Natural killer cell (primary cell): ENCODE results near the gene ENSA. TPM values are rescaled to one million over a fixed set of nuclear protein-coding genes. Genes with fewer than 3 reads are reported as not detected.

Experiments
- ATAC-seq, 3 donors: fragments of 150-1000 bp in 2 of 3; fragments of 200-7000 bp in 1 of 3; cut with Tn5 transposase; 1 replicate in 1 of 3; 2 replicates in 2 of 3; pipeline ENCODE4 v1.10.0; 2021; ENCODE audit warnings: mild to moderate bottlenecking in 2 of 3, moderate library complexity in 2 of 3
- DNase-seq, 2 donors: peaks; one replicate each; pipeline versions ENCODE4 v3.0.0 to v3.0.0-alpha.2; 2013 to 2021; ENCODE audit warnings: mixed read lengths in 1 of 2
- H3K27ac ChIP-seq: one replicate; pipeline ENCODE4 v1.5.1; 2013; ENCODE audit warnings: mild to moderate bottlenecking, low read length
- H3K27me3 ChIP-seq: one replicate; pipeline ENCODE4 v1.6.1; 2013; ENCODE audit warnings: low read length; ENCODE audit not compliant: control insufficient read depth, insufficient read depth
- H3K36me3 ChIP-seq: one replicate; pipeline ENCODE4 v1.6.1; 2013; ENCODE audit warnings: low read length; ENCODE audit not compliant: control insufficient read depth, insufficient read depth
- H3K4me1 ChIP-seq: one replicate; pipeline ENCODE4 v1.6.1; 2013; ENCODE audit warnings: low read length; ENCODE audit not compliant: control insufficient read depth, insufficient read depth
- H3K4me3 ChIP-seq: one replicate; pipeline ENCODE4 v1.5.1; 2013; ENCODE audit warnings: low read length
- H3K9me3 ChIP-seq: one replicate; pipeline ENCODE4 v1.6.1; 2013; ENCODE audit warnings: low read length; ENCODE audit not compliant: control insufficient read depth, insufficient read depth
- H3K27ac Mint-ChIP-seq, 2 donors: one replicate each; pipeline ENCODE4 v1.8.0; 2022; ENCODE audit warnings: mild to moderate bottlenecking in 2 of 2, mixed read lengths in 2 of 2, moderate library complexity in 1 of 2
- H3K27me3 Mint-ChIP-seq, 2 donors: one replicate each; pipeline ENCODE4 v1.8.0; 2022; ENCODE audit warnings: low read depth in 2 of 2, mixed read lengths in 2 of 2
- H3K36me3 Mint-ChIP-seq: one replicate; pipeline ENCODE4 v1.8.0; 2022; ENCODE audit warnings: mixed read lengths
- H3K4me1 Mint-ChIP-seq, 2 donors: one replicate each; pipeline ENCODE4 v1.8.0; 2022; ENCODE audit warnings: mixed read lengths in 2 of 2
- H3K4me3 Mint-ChIP-seq: one replicate; pipeline ENCODE4 v1.8.0; 2022; ENCODE audit warnings: mild to moderate bottlenecking, moderate library complexity, mixed read lengths
- H3K9me3 Mint-ChIP-seq, 2 donors: one replicate each; pipeline ENCODE4 v1.8.0; 2022; ENCODE audit warnings: mixed read lengths in 2 of 2
- WGBS: methylation state at CpG from one replicate; pipeline ENCODE4 v1.1.7; 2013; ENCODE audit warnings: missing lambda C conversion rate; ENCODE audit not compliant: insufficient coverage; 5-methylcytosine and 5-hydroxymethylcytosine counted together
- intact Hi-C: fragments of 100-400 bp; cut with micrococcal nuclease; formaldehyde crosslinking; loops from one replicate; pipeline ENCODE4 v1.14.2; 2022
- total RNA-seq, 4 donors: library from RNA; stranded (reverse); fragments of 120-200 nt in 1 of 4; gene quantifications; one replicate each; pipeline versions ENCODE4 v1.2.3 to v1.2.4, GENCODE V29; 2013 to 2022
- TF ChIP-seq, protein P1 (sequence below): fragments of 200-600 bp; IDR thresholded peaks from one replicate; pipeline ENCODE4 v1.8.0; 2022; ENCODE audit warnings: antibody characterized with exemption

Gene ENSA
- total RNA-seq, 3 donors from 2014 or later (not counting 1 experiment from before 2014, with no cell fraction given), result 185 to 228 (median 220) TPM

DNA sequence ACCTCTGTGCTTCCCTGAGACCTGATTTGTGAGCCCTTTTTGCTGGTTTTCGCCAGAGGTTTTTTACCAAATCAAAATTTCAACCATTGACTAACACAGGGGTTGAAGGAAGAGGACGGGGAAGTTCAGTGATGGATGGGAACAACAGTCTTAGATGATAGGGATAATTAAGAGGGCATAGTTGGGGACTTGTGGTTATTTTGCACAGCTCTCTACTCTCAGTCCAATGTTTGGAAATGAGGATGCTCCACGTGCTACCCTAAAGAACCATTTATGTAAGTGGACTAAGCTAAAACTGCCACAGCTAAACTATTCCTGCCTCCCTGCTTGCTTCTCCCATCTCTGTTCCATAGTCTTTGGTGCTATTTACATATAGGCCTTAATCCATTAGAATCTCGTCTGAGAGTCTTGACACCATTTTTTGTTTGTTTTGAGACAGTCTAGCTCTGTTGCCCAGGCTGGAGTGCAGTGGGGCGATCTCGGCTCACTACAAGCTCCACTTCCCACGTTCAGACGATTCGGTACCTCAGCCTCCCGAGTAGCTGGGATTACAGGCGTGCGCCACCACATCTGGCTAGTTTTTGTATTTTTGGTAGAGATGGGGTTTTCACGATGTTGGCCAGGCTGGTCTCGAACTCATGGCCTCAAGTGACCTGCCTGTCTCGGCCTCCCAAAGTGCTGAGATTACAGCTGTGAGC, 49.3 kb downstream of the ENSA start:
- Mint-ChIP-seq H3K4me1 (peaks cover 48 to 50% of the 10 kb centered on the region in 2 donors), H3K9me3 (no peaks in the 10 kb centered on the region), H3K27ac (peak overlapping the region; percentile 96 to 99), H3K4me3 (peak overlapping the region; percentile 80), H3K27me3 (no peaks in the 10 kb centered on the region), H3K36me3 (peaks cover 33% of the 10 kb centered on the region)
- Histone ChIP-seq H3K9me3 (no peaks in the 10 kb centered on the region), H3K27me3 (no peaks in the 10 kb centered on the region), H3K27ac (peak overlapping the region; percentile 100), H3K36me3 (peaks cover 36% of the 10 kb centered on the region), H3K4me3 (peak overlapping the region; percentile 64), H3K4me1 (peaks cover 12% of the 10 kb centered on the region)
- ATAC-seq, result no peak
- DNase-seq, result no peak
- TF ChIP-seq, protein P1, sequence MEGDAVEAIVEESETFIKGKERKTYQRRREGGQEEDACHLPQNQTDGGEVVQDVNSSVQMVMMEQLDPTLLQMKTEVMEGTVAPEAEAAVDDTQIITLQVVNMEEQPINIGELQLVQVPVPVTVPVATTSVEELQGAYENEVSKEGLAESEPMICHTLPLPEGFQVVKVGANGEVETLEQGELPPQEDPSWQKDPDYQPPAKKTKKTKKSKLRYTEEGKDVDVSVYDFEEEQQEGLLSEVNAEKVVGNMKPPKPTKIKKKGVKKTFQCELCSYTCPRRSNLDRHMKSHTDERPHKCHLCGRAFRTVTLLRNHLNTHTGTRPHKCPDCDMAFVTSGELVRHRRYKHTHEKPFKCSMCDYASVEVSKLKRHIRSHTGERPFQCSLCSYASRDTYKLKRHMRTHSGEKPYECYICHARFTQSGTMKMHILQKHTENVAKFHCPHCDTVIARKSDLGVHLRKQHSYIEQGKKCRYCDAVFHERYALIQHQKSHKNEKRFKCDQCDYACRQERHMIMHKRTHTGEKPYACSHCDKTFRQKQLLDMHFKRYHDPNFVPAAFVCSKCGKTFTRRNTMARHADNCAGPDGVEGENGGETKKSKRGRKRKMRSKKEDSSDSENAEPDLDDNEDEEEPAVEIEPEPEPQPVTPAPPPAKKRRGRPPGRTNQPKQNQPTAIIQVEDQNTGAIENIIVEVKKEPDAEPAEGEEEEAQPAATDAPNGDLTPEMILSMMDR, result no peak
- 80% methylated on average over 14 of the region's 15 CpGs for WGBS
- intact Hi-C loops, result loop anchor here (1.0 to 2.0 kb wide), 3 partner anchors 17 to 49 kb away; partner anchors contain the start of gene ENSA

DNA sequence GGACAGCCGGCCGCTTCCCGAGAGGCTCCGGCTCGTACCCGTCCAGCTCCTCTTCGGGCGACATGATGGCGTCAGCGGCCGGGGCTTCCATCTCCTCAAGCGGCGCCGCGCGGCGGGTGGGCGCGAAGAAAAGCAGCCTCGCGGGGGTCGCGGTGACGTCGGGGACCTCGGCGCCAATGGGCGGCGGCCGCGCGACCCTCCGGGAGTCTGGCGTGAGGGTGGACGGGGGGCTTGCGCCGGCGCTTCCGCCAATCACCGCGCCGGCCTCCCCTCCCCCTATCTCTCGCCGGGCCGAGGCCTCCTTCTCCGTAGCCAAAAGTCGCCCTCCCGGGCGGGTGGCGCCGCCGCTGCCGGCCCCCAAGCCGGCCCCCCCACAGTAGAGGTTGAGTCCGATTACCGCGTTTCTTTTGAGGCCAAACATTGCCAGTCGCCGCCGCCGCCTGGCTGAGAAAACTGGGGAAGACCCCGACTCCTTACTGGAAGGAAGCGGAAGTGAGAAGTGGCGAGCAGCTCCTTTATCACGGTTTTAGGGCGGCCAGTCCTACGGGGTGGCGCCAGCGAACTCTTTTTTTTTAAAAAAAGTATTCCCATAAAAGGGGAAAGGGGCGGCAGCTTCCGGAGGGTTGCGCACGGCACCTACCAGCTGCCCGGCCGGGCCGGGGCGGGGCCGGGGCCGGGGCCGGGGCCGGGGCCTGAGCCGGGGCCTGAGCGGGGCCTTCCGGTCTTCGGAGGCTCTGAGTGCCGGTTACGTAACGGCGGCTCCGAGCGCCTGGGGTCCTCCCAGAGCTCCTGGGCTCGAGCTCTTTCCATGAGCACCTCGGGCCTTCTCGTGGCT, 50.1 kb downstream of the ENSA start, which contains the start of gene MCL1:
TSS of gene MCL1 (minus strand) at position 501 of the 835 bp plus-strand sequence. CDS start at position 421, 80 bp downstream.
- TF ChIP-seq, protein P1, result no peak
- H3K27me3 Mint-ChIP-seq, result no peaks in the 10 kb centered on the region
- ATAC-seq, result peak; percentile 80 to 95 (median 83)
- WGBS, result under 1% methylated on average over 90 of the region's 94 CpGs
- intact Hi-C loops, result loop anchor here (1.0 to 2.0 kb wide), 3 partner anchors 16 to 49 kb away; partner anchors contain the start of gene ENSA
- peaks cover 56 to 58% of the 10 kb centered on the region in 2 donors for H3K4me1 Mint-ChIP-seq
- peak within 1 kb of the TSS; percentile 100 for H3K4me3 Mint-ChIP-seq
- no peaks in the 10 kb centered on the region for H3K9me3 Mint-ChIP-seq
- peaks cover 33% of the 10 kb centered on the region for H3K36me3 Mint-ChIP-seq
- peaks cover 16% of the 10 kb centered on the region for H3K4me1 ChIP-seq
- H3K4me3 ChIP-seq, result peak within 1 kb of the TSS; percentile 79
- DNase-seq, result peak; percentile 88 to 93
- H3K9me3 ChIP-seq, result no peaks in the 10 kb centered on the region
- H3K36me3 ChIP-seq, result peaks cover 44% of the 10 kb centered on the region
- H3K27me3 ChIP-seq, result no peaks in the 10 kb centered on the region
- H3K27ac Mint-ChIP-seq, result peak within 1 kb of the TSS; percentile 96 to 99
- peak within 1 kb of the TSS; percentile 100 for H3K27ac ChIP-seq

DNA sequence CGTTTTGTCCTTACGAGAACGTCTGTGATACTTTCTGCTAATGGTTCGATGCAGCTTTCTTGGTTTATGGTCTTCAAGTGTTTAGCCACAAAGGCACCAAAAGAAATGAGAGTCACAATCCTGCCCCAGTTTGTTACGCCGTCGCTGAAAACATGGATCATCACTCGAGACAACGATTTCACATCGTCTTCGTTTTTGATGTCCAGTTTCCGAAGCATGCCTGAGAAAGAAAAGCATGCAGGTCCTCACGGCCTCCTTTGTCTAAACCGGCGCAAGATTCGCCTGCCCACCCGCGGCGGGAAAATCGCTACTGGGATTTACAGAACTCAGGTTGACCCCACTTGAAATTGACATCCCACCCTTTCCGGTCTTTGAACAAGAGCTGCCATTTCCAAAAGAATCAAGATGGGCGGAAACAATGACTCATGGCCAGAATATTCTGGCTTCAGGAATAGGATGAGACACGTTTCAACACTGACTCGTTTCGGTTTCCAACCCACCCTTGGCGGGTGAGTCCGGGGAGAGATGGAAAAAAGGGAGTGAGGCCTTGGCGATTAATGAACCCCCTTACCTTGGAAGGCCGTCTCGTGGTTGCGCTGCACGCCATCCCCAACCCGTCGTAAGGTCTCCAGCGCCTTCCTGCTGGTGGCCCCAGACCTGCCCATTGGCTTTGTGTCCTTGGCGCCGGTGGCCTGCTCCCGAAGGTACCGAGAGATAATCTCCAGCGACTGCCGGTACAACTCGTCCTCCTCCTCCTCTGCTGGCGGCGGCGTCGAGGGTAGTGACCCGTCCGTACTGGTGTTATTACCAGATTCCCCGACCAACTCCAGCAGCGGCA, 50.9 kb downstream of the ENSA start:
- intact Hi-C loops, result loop anchor here (1.0 to 2.0 kb wide), 3 partner anchors 15 to 50 kb away; partner anchors contain the start of gene ENSA
- Histone ChIP-seq H3K4me1 (peaks cover 23% of the 10 kb centered on the region), H3K27me3 (no peaks in the 10 kb centered on the region), H3K4me3 (peak overlapping the region; percentile 79), H3K36me3 (peaks cover 51% of the 10 kb centered on the region), H3K27ac (peak overlapping the region; percentile 100), H3K9me3 (no peaks in the 10 kb centered on the region)
- WGBS, result 0% methylated on average over 50 of the region's 50 CpGs
- ATAC-seq (no peak), DNase-seq (peak; percentile 47 to 66)
- H3K4me1 Mint-ChIP-seq, result peaks cover 57 to 60% of the 10 kb centered on the region in 2 donors
- peak overlapping the region; percentile 96 to 99 for H3K27ac Mint-ChIP-seq
- no peaks in the 10 kb centered on the region for H3K27me3 Mint-ChIP-seq
- no peaks in the 10 kb centered on the region for H3K9me3 Mint-ChIP-seq
- H3K4me3 Mint-ChIP-seq, result peak overlapping the region; percentile 100
- TF ChIP-seq, protein P1, result no peak
- H3K36me3 Mint-ChIP-seq, result peaks cover 33% of the 10 kb centered on the region
